GM12878 (cell line): ENCODE data around the gene EHBP1. TPM values are rescaled to one million over a fixed set of nuclear protein-coding genes. Genes with fewer than 3 reads are reported as not detected.

ENCODE experiments used
- ATAC-seq: fragments of 200-7000 bp; cut with Tn5 transposase; 3 replicates; pipeline ENCODE4 v1.9.1; 2020; ENCODE audit warnings: mild to moderate bottlenecking, moderate library complexity
- BruUV-seq: library from RNA; stranded (reverse); fragments of 400-500 nt; replicated peaks from 2 replicates; lab custom pipeline; 2021; lab: Mats Ljungman, UMichigan
- CTCF ChIA-PET: fragments of 300-600 bp; sonication (Branson Sonifier 250); formaldehyde crosslinking; extraction: SDS; loops from one replicate; lab custom pipeline; 2021; ENCODE audit warnings: inconsistent platforms; lab: Yijun Ruan, JAX
- POLR2A ChIA-PET: fragments of 350-600 bp; formaldehyde crosslinking; extraction: SDS; loops from one replicate; lab custom pipeline; 2021; ENCODE audit warnings: inconsistent platforms; lab: Charles Lee
- RAD21 ChIA-PET: fragments of 300-600 bp; sonication (Branson Sonifier 250); formaldehyde crosslinking; loops from one replicate; lab custom pipeline; 2023; ENCODE audit warnings: antibody characterized with exemption; ENCODE audit not compliant: unreplicated experiment; lab: Charles Lee
- SMC1A ChIA-PET: fragments of 300-600 bp; sonication (Branson Sonifier 250); formaldehyde crosslinking; loops from one replicate; lab custom pipeline; 2023; ENCODE audit not compliant: unreplicated experiment, uncharacterized antibody; lab: Charles Lee
- DNase-seq: peaks from one replicate; pipeline ENCODE4 v3.0.0-alpha.2; 2011; ENCODE audit warnings: low read depth, low spot score
- FAIRE-seq: peaks from 3 replicates; lab custom pipeline; 2011; peaks lifted over from hg19 to GRCh38; lab: Jason Lieb, UNC
- H2AFZ ChIP-seq: 2 replicates; pipeline ENCODE4 v1.6.0; 2011; ENCODE audit warnings: low read depth, low read length, control low read depth; ENCODE audit not compliant: control insufficient read depth
- H3K27ac ChIP-seq: 2 replicates; pipeline ENCODE4 v1.5.1; 2011; ENCODE audit warnings: control low read depth; ENCODE audit not compliant: control insufficient read depth, insufficient read depth
- H3K27me3 ChIP-seq, 2 experiments: replicated peaks in 1 of 2; 2 replicates each; pipeline versions ENCODE4 v1.6.0 to v1.6.1; 2011; ENCODE audit warnings: low read length in 1 of 2; ENCODE audit not compliant: control insufficient read depth in 2 of 2, insufficient read depth in 2 of 2
- H3K36me3 ChIP-seq, 2 experiments: 2 replicates each; pipeline ENCODE4 v1.5.1; 2011; ENCODE audit warnings: low read length in 1 of 2; ENCODE audit not compliant: control insufficient read depth in 2 of 2, insufficient read depth in 2 of 2
- H3K4me1 ChIP-seq: 2 replicates; pipeline ENCODE4 v1.6.1; 2011; ENCODE audit warnings: mild to moderate bottlenecking, low read length, moderate library complexity, mixed read lengths; ENCODE audit not compliant: control insufficient read depth, insufficient read depth
- H3K4me2 ChIP-seq: 2 replicates; pipeline ENCODE4 v1.6.0; 2011; ENCODE audit warnings: control low read depth; ENCODE audit not compliant: control insufficient read depth, insufficient read depth
- H3K4me3 ChIP-seq: fragments of 200-600 bp; sonication (generic); 2 replicates; pipeline ENCODE4 v1.5.1; 2016
- H3K79me2 ChIP-seq: 2 replicates; pipeline ENCODE4 v1.6.0; 2011; ENCODE audit warnings: low read length; ENCODE audit not compliant: control insufficient read depth, insufficient read depth
- H3K9ac ChIP-seq: 2 replicates; pipeline ENCODE4 v1.8.0; 2011; ENCODE audit warnings: low read length, control low read depth, mixed read lengths; ENCODE audit not compliant: control insufficient read depth, insufficient read depth
- H3K9me3 ChIP-seq: replicated peaks from 3 replicates; pipeline ENCODE4 v1.5.1; 2011; ENCODE audit warnings: mild to moderate bottlenecking, low read length; ENCODE audit not compliant: control insufficient read depth, insufficient read depth
- H4K20me1 ChIP-seq: 2 replicates; pipeline ENCODE4 v1.6.0; 2011; ENCODE audit not compliant: control insufficient read depth, insufficient read depth
- EZH2 ChIP-seq: IDR thresholded peaks from 2 replicates; pipeline ENCODE4 v1.6.1; 2012; ENCODE audit warnings: low read depth, mild to moderate bottlenecking, control low read depth, inconsistent platforms, low read length, borderline replicate concordance; ENCODE audit not compliant: control insufficient read depth
- SUZ12 ChIP-seq: fragments of 200-600 bp; sonication (generic); IDR thresholded peaks from one replicate; pipeline ENCODE4 v1.6.1; 2018; ENCODE audit warnings: antibody characterized with exemption, mild to moderate bottlenecking; ENCODE audit not compliant: unreplicated experiment
- TBL1XR1 ChIP-seq: IDR thresholded peaks from 2 replicates; pipeline ENCODE4 v1.6.1; 2012; ENCODE audit warnings: low read depth, low read length, improper control_type of control experiment
- WGBS: methylation state at CpG from one replicate; pipeline ENCODE4 v1.1.6; 2016; ENCODE audit warnings: low lambda C conversion rate; ENCODE audit not compliant: insufficient replicate concordance, insufficient coverage; ENCODE audit errors: missing lambda C conversion rate; 5-methylcytosine and 5-hydroxymethylcytosine counted together
- in situ Hi-C: fragments of 300-500 bp; cut with MboI; formaldehyde crosslinking; loops from 9 replicates; pipeline ENCODE4 v1.14.3; 2018; ENCODE audit warnings: mixed read lengths
- intact Hi-C: fragments of 100-400 bp; cut with micrococcal nuclease; formaldehyde crosslinking; loops from one replicate; pipeline ENCODE4 v1.14.2; 2022; ENCODE audit not compliant: unreplicated experiment
- polyA plus RNA-seq, 11 experiments: library from polyadenylated mRNA; depleted of rRNA in 4 of 11; unstranded in 6 of 11; stranded (reverse) in 5 of 11; fragments of >200 nt; fragmentation: Nextera tagmentation in 4 of 11; fragmentation: Illumina TruSeq in 1 of 11; extraction: Ambion mirVana in 4 of 11; extraction: Trizol in 1 of 11; gene quantifications; 1 replicate in 1 of 11; 2 replicates in 10 of 11; pipeline versions ENCODE4 v1.2.1 to v1.2.3, GENCODE V29; 2011 to 2016; ENCODE audit warnings: inconsistent platforms in 2 of 11, missing spikeins in 2 of 11, low read depth in 1 of 11
- total RNA-seq, 4 experiments: library from RNA; depleted of rRNA in 3 of 4; stranded (reverse); fragments of >200 nt in 3 of 4; fragmentation: Illumina TruSeq in 1 of 4; extraction: Trizol in 1 of 4; gene quantifications; 2 replicates each; pipeline versions ENCODE4 v1.2.1 to v1.2.3, GENCODE V29; 2013 to 2021

The EHBP1 gene
- total and polyA plus RNA-seq, 10 of the 15 experiments (the other 5 are each of a cell fraction or from before 2014, with no cell fraction given) = 5.7 to 26.1 (median 13.6) TPM

- ChIA-PET POLR2A (no interaction called here), SMC1A (no interaction called here), RAD21 (no interaction called here), CTCF (interaction anchor here (1.1 kb wide), 1 partner anchor 430 kb away, joined by 3 read pairs; no protein-coding TSS in a partner anchor)
- FAIRE-seq (no peak), ATAC-seq (no peak), DNase-seq (no peak)
- H3K4me1 ChIP-seq = peaks cover 9% of the 10 kb centered on the region; the same call in 1 of the 2 replicates
- no peak for TF ChIP-seq TBL1XR1
- TF ChIP-seq EZH2 = 0 out of 2 replicates have a peak, but pooled peaks have one; percentile 15
- peak; percentile 41 for TF ChIP-seq SUZ12
- H3K79me2 ChIP-seq = no peaks in the 10 kb centered on the region
- H3K27ac ChIP-seq = no peak overlapping the region
- no TSS peak for BruUV-seq
- H3K4me2 ChIP-seq = peak overlapping the region; percentile 47
- in situ Hi-C loops (no loop called here), intact Hi-C loops (loop anchor here (10.0 kb wide), 2 partner anchors 272 to 602 kb away; no protein-coding TSS in a partner anchor)
- no peak overlapping the region; the same call in 1 of the 2 replicates for H3K9ac ChIP-seq
- H4K20me1 ChIP-seq = no peaks in the 10 kb centered on the region
- no peaks in the 10 kb centered on the region; a peak in 1 of 4 replicates for H3K36me3 ChIP-seq
- H2AFZ ChIP-seq = peak overlapping the region; percentile 2; the same call in 1 of the 2 replicates
- H3K27me3 ChIP-seq = peaks cover 5 to 21% of the 10 kb centered on the region in 2 experiments
- 23% methylated on average over 48 of the region's 49 CpGs for WGBS
- peak overlapping the region; percentile 26; the same call in 1 of the 2 replicates for H3K4me3 ChIP-seq
- H3K9me3 ChIP-seq = no peaks in the 10 kb centered on the region; the same call in 1 of the 3 replicates
These were observed 350.9 kb downstream of the EHBP1 start for GRCh38 chr2:63056107-63057050.
